GM12801 (cell line): ENCODE measurements around the gene BCKDHB.

Experiments used
- CTCF ChIP-seq: IDR thresholded peaks from one replicate; pipeline ENCODE4 v1.5.1; 2011; ENCODE audit warnings: control low read depth; ENCODE audit not compliant: insufficient read length; ENCODE audit errors: extremely low read depth

The BCKDHB gene

GRCh38 chr6:80104520-80104919 is 2.0 kb upstream of the BCKDHB start:
- TF ChIP-seq CTCF = no peak

- no peak for TF ChIP-seq CTCF
Measured at GRCh38 chr6:80105972-80106417, 476 bp upstream of the BCKDHB start.

GRCh38 chr6:80126657-80127345 is 20.3 kb downstream of the BCKDHB start:
- no peak for TF ChIP-seq CTCF

- no peak for TF ChIP-seq CTCF
Measured at GRCh38 chr6:80129485-80129884, 23.0 kb downstream of the BCKDHB start.

GRCh38 chr6:80133020-80133419 is 26.5 kb downstream of the BCKDHB start:
- TF ChIP-seq CTCF = no peak

GRCh38 chr6:80134065-80134464 is 27.6 kb downstream of the BCKDHB start:
- no peak for TF ChIP-seq CTCF

- no peak for TF ChIP-seq CTCF
Measured at GRCh38 chr6:80142586-80142985, 36.1 kb downstream of the BCKDHB start.
